Stimulated activated CD8-positive, alpha-beta memory T cell treated with anti-CD3 and anti-CD28 coated beads, Interleukin-4, amount 100 ng/mL, for 4 hours (primary cell): ENCODE data around the gene RASSF5.

Experiments used
- DNase-seq, 2 donors: peaks; one replicate each; pipeline ENCODE4 v3.0.0-alpha.2; 2020; ENCODE audit warnings: low read depth in 2 of 2, low spot score in 1 of 2

Gene RASSF5

GRCh38 chr1:206583707-206584648 lies 76.6 kb downstream of the RASSF5 start:
- peak; percentile 70 to 87 for DNase-seq

GRCh38 chr1:206584683-206585082 lies 77.4 kb downstream of the RASSF5 start:
- DNase-seq, result no peak

GRCh38 chr1:206586501-206587445 lies 79.4 kb downstream of the RASSF5 start:
- DNase-seq, result no peak

- DNase-seq, result no peak
Observed at GRCh38 chr1:206587904-206588303, 80.6 kb downstream of the RASSF5 start.

GRCh38 chr1:206588492-206588891 lies 81.2 kb downstream of the RASSF5 start:
- DNase-seq, result no peak

- DNase-seq, result no peak
Observed at GRCh38 chr1:206589206-206589605, 81.9 kb downstream of the RASSF5 start.

- peak in 1 of 2 donors; percentile 41 for DNase-seq
Observed at GRCh38 chr1:206590025-206590758, 82.9 kb downstream of the RASSF5 start.

- no peak for DNase-seq
Observed at GRCh38 chr1:206591226-206591625, 83.9 kb downstream of the RASSF5 start.

GRCh38 chr1:206591696-206592095 lies 84.4 kb downstream of the RASSF5 start:
- no peak for DNase-seq

GRCh38 chr1:206593351-206593925 lies 86.1 kb downstream of the RASSF5 start:
- no peak for DNase-seq

- DNase-seq, result no peak
Observed at GRCh38 chr1:206595581-206596318, 88.4 kb downstream of the RASSF5 start.

- no peak for DNase-seq
Observed at GRCh38 chr1:206596319-206596666, 89.0 kb downstream of the RASSF5 start.

- no peak for DNase-seq
Observed at GRCh38 chr1:206600527-206600926, 93.2 kb downstream of the RASSF5 start.

- no peak for DNase-seq
Observed at GRCh38 chr1:206604861-206605260, 97.5 kb downstream of the RASSF5 start.

GRCh38 chr1:206606867-206607266 lies 99.5 kb downstream of the RASSF5 start:
- DNase-seq, result no peak

- DNase-seq, result no peak
Observed at GRCh38 chr1:206608108-206608698, 100.9 kb downstream of the RASSF5 start.

- no peak for DNase-seq
Observed at GRCh38 chr1:206609229-206609991, 102.1 kb downstream of the RASSF5 start.

- peak; percentile 84 to 85 for DNase-seq
Observed at GRCh38 chr1:206612129-206612876, 105.0 kb downstream of the RASSF5 start, which contains the start of gene EIF2D. Gene EIF2D (minus strand): TSS chr1:206612465. CDS start chr1:206612342, 123 bp downstream.
